H9 (cell line): ENCODE data around the gene SLC22A16. TPM values are rescaled to one million over a fixed set of nuclear protein-coding genes. Genes with fewer than 3 reads are reported as not detected.
"Not testable (repeated sequence)": the region's sequence is repeated elsewhere in the genome, so short reads cannot be mapped to it uniquely, and the experiment has no call there.

ENCODE experiments used
- DNase-seq: peaks from one replicate; pipeline ENCODE4 v3.0.0-alpha.2; 2017
- H2AFZ ChIP-seq: one replicate; pipeline ENCODE4 v1.6.1; 2013; ENCODE audit warnings: mild to moderate bottlenecking, low read length, control low read depth, moderate library complexity
- H2AK5ac ChIP-seq: 2 replicates; pipeline ENCODE4 v1.6.1; 2013; ENCODE audit warnings: low read length, control low read depth, mixed read lengths; ENCODE audit not compliant: insufficient read length
- H2BK120ac ChIP-seq: one replicate; pipeline ENCODE4 v1.6.1; 2013; ENCODE audit warnings: low read depth, mild to moderate bottlenecking, low read length, control low read depth, inconsistent platforms; ENCODE audit not compliant: poor library complexity, severe bottlenecking
- H2BK12ac ChIP-seq: 2 replicates; pipeline ENCODE4 v1.6.1; 2013; ENCODE audit warnings: low read length, control low read depth, mixed read lengths, low read depth; ENCODE audit not compliant: insufficient read length
- H2BK15ac ChIP-seq: 2 replicates; pipeline ENCODE4 v1.6.1; 2013; ENCODE audit warnings: low read depth, low read length, control low read depth
- H2BK20ac ChIP-seq: one replicate; pipeline ENCODE4 v1.6.1; 2013; ENCODE audit warnings: low read depth, mild to moderate bottlenecking, low read length, control low read depth, inconsistent platforms; ENCODE audit not compliant: poor library complexity, severe bottlenecking
- H2BK5ac ChIP-seq: 2 replicates; pipeline ENCODE4 v1.6.1; 2013; ENCODE audit warnings: low read length, control low read depth, mixed read lengths; ENCODE audit not compliant: insufficient read length
- H3K14ac ChIP-seq: 2 replicates; pipeline ENCODE4 v1.6.1; 2013; ENCODE audit warnings: low read length, control low read depth; ENCODE audit not compliant: insufficient read depth
- H3K18ac ChIP-seq: 2 replicates; pipeline ENCODE4 v1.6.1; 2013; ENCODE audit warnings: low read depth, mild to moderate bottlenecking, mixed read lengths, low read length, control low read depth; ENCODE audit not compliant: insufficient read length
- H3K23ac ChIP-seq: 2 replicates; pipeline ENCODE4 v1.6.1; 2013; ENCODE audit warnings: low read length, control low read depth, mixed read lengths, low read depth; ENCODE audit not compliant: insufficient read length
- H3K23me2 ChIP-seq: 2 replicates; pipeline ENCODE4 v1.6.1; 2013; ENCODE audit warnings: low read depth, mild to moderate bottlenecking, mixed read lengths, low read length, control low read depth; ENCODE audit not compliant: insufficient read length, poor library complexity, severe bottlenecking
- H3K27ac ChIP-seq: 2 replicates; pipeline ENCODE4 v1.5.1; 2013; ENCODE audit warnings: low read length, control low read depth, mixed read lengths, low read depth; ENCODE audit not compliant: insufficient read length
- H3K27me3 ChIP-seq: 2 replicates; pipeline ENCODE4 v1.6.1; 2013; ENCODE audit warnings: low read length, control low read depth, inconsistent platforms; ENCODE audit not compliant: insufficient read depth
- H3K4ac ChIP-seq: 2 replicates; pipeline ENCODE4 v1.6.1; 2013; ENCODE audit warnings: low read depth, mild to moderate bottlenecking, control low read depth, inconsistent platforms, low read length, moderate library complexity
- H3K4me1 ChIP-seq: 2 replicates; pipeline ENCODE4 v1.6.1; 2013; ENCODE audit warnings: low read length, control low read depth, inconsistent platforms; ENCODE audit not compliant: insufficient read depth
- H3K4me2 ChIP-seq: 2 replicates; pipeline ENCODE4 v1.6.1; 2013; ENCODE audit warnings: low read length, control low read depth, mixed read lengths; ENCODE audit not compliant: insufficient read length, insufficient read depth
- H3K56ac ChIP-seq: 2 replicates; pipeline ENCODE4 v1.6.1; 2013; ENCODE audit warnings: low read depth, mild to moderate bottlenecking, mixed read lengths, low read length, control low read depth; ENCODE audit not compliant: insufficient read length
- H3K79me1 ChIP-seq: 2 replicates; pipeline ENCODE4 v1.6.1; 2013; ENCODE audit warnings: low read depth, mild to moderate bottlenecking, moderate library complexity, low read length, control low read depth, inconsistent platforms; ENCODE audit not compliant: insufficient read depth, poor library complexity, severe bottlenecking
- H3K79me2 ChIP-seq: 2 replicates; pipeline ENCODE4 v1.6.1; 2013; ENCODE audit warnings: low read length, control low read depth, inconsistent platforms; ENCODE audit not compliant: insufficient read depth
- H3K9ac ChIP-seq: 2 replicates; pipeline ENCODE4 v1.6.1; 2013; ENCODE audit warnings: low read length, control low read depth, mixed read lengths; ENCODE audit not compliant: insufficient read length; ENCODE audit errors: extremely low read depth
- H3K9me3 ChIP-seq: one replicate; pipeline ENCODE4 v1.6.1; 2013; ENCODE audit warnings: low read depth, low read length, inconsistent platforms; ENCODE audit not compliant: control insufficient read depth
- H3T11ph ChIP-seq: one replicate; pipeline ENCODE4 v1.6.1; 2013; ENCODE audit warnings: mild to moderate bottlenecking, low read length, control low read depth, inconsistent platforms
- H4K20me1 ChIP-seq: one replicate; pipeline ENCODE4 v1.6.1; 2013; ENCODE audit not compliant: control insufficient read depth, insufficient read length, insufficient read depth
- H4K5ac ChIP-seq: 2 replicates; pipeline ENCODE4 v1.6.1; 2013; ENCODE audit warnings: low read depth, mild to moderate bottlenecking, mixed read lengths, low read length, control low read depth; ENCODE audit not compliant: insufficient read length
- H4K8ac ChIP-seq: replicated peaks from 2 replicates; pipeline ENCODE4 v1.6.1; 2013; ENCODE audit warnings: low read length, control low read depth, mixed read lengths, low read depth; ENCODE audit not compliant: insufficient read length
- H4K91ac ChIP-seq: 2 replicates; pipeline ENCODE4 v1.6.1; 2013; ENCODE audit warnings: low read depth, mild to moderate bottlenecking, moderate library complexity, mixed read lengths, low read length, control low read depth; ENCODE audit not compliant: insufficient read length
- H3K27ac Mint-ChIP-seq, 3 experiments: 2 replicates in 2 of 3; 3 replicates in 1 of 3; pipeline ENCODE4 v1.8.0; 2020 to 2021; ENCODE audit warnings: mixed read lengths in 3 of 3, mild to moderate bottlenecking in 1 of 3, moderate library complexity in 1 of 3
- H3K27me3 Mint-ChIP-seq: 2 replicates; pipeline ENCODE4 v1.8.0; 2021; ENCODE audit warnings: low read depth, mild to moderate bottlenecking, moderate library complexity, mixed read lengths
- H3K36me3 Mint-ChIP-seq, 3 experiments: 2 replicates in 2 of 3; 3 replicates in 1 of 3; pipeline ENCODE4 v1.8.0; 2020 to 2021; ENCODE audit warnings: low read depth in 3 of 3, mixed read lengths in 3 of 3; ENCODE audit not compliant: insufficient read depth in 1 of 3
- H3K4me1 Mint-ChIP-seq, 2 experiments: 2 replicates each; pipeline ENCODE4 v1.8.0; 2020; ENCODE audit warnings: mixed read lengths in 2 of 2
- H3K4me3 Mint-ChIP-seq, 2 experiments: 2 replicates in 1 of 2; 3 replicates in 1 of 2; pipeline ENCODE4 v1.8.0; 2020 to 2021; ENCODE audit warnings: mild to moderate bottlenecking in 2 of 2, mixed read lengths in 2 of 2, moderate library complexity in 1 of 2
- H3K9me3 Mint-ChIP-seq, 2 experiments: 2 replicates in 1 of 2; 3 replicates in 1 of 2; pipeline ENCODE4 v1.8.0; 2020; ENCODE audit warnings: mild to moderate bottlenecking in 2 of 2, mixed read lengths in 2 of 2, moderate library complexity in 1 of 2
- CTCF ChIP-seq: fragments of 200-600 bp; sonication (generic); conservative IDR thresholded peaks from 3 replicates; pipeline ENCODE4 v1.8.0; 2021; ENCODE audit warnings: antibody characterized with exemption, mild to moderate bottlenecking
- WGBS: extraction: QIAGEN DNeasy Blood & Tissue Kit; methylation state at CpG from one replicate; pipeline ENCODE4 v1.1.7; 2013; ENCODE audit warnings: missing lambda C conversion rate, low lambda C conversion rate, mixed read lengths; ENCODE audit not compliant: insufficient read length; ENCODE audit errors: extremely low coverage; 5-methylcytosine and 5-hydroxymethylcytosine counted together
- total RNA-seq: library from RNA; stranded (reverse); gene quantifications from 2 replicates; pipeline ENCODE4 v1.2.1, GENCODE V29; 2021

SLC22A16 gene
- total RNA-seq, 1 experiment from 2014 or later: not detected

GRCh38 chr6:110509617-110510241, 33.3 kb upstream of the SLC22A16 start:
- Histone ChIP-seq H3K14ac (no peak overlapping the region), H3K23me2 (no peaks in the 10 kb centered on the region), H2BK15ac (no peak overlapping the region), H4K5ac (no peak overlapping the region), H2BK120ac (no peak overlapping the region), H2AFZ (no peak overlapping the region), H3K4me2 (no peak overlapping the region), H3K18ac (no peak overlapping the region), H2AK5ac (no peak overlapping the region), H3K27me3 (no peaks in the 10 kb centered on the region), H3K9me3 (peaks cover 22% of the 10 kb centered on the region), H3T11ph (no peak overlapping the region), H4K8ac (no peak overlapping the region), H2BK5ac (no peak overlapping the region), H3K56ac (no peak overlapping the region), H3K4me1 (peaks cover 5% of the 10 kb centered on the region; the same call in 1 of the 2 replicates), H3K79me2 (no peaks in the 10 kb centered on the region), H4K20me1 (no peaks in the 10 kb centered on the region), H2BK20ac (no peak overlapping the region), H3K79me1 (no peaks in the 10 kb centered on the region), H3K23ac (no peak overlapping the region), H3K4ac (no peak overlapping the region), H4K91ac (no peak overlapping the region), H3K27ac (no peak overlapping the region), H3K9ac (no peak overlapping the region), H2BK12ac (no peak overlapping the region)
- Mint-ChIP-seq H3K4me3 (no peak overlapping the region), H3K4me1 (peaks cover 28 to 34% of the 10 kb centered on the region in 2 experiments), H3K36me3 (peaks cover 10 to 35% (median 14%) of the 10 kb centered on the region in 3 experiments), H3K9me3 (peaks cover 29 to 30% of the 10 kb centered on the region in 2 experiments), H3K27ac (no peak overlapping the region), H3K27me3 (peaks cover 8% of the 10 kb centered on the region)
- WGBS: no CpG with 5 or more reads among the region's 1 CpG
- DNase-seq: no peak
- TF ChIP-seq CTCF: no peak

GRCh38 chr6:110504891-110505290, 28.5 kb upstream of the SLC22A16 start:
- H3K9me3 Mint-ChIP-seq: peaks cover 27 to 35% of the 10 kb centered on the region in 2 experiments

More at GRCh38 chr6:110504891-110505290, 28.5 kb upstream of the SLC22A16 start:
- H3K14ac ChIP-seq, H3K4me1 ChIP-seq, H2BK12ac ChIP-seq, H4K91ac ChIP-seq, H3K23me2 ChIP-seq, H4K20me1 ChIP-seq, H3T11ph ChIP-seq, H2AFZ ChIP-seq, H3K56ac ChIP-seq, H3K27me3 ChIP-seq, H3K18ac ChIP-seq, H3K79me1 ChIP-seq, DNase-seq, H3K4ac ChIP-seq, H2BK20ac ChIP-seq, H3K9ac ChIP-seq, H3K4me2 ChIP-seq, H3K27me3 Mint-ChIP-seq, H4K8ac ChIP-seq, H3K79me2 ChIP-seq, H3K27ac Mint-ChIP-seq, H3K4me3 Mint-ChIP-seq, H3K27ac ChIP-seq, H2BK15ac ChIP-seq, H2BK120ac ChIP-seq, H3K23ac ChIP-seq, H2AK5ac ChIP-seq, H3K4me1 Mint-ChIP-seq, H2BK5ac ChIP-seq, H4K5ac ChIP-seq: not testable (repeated sequence)
- H3K9me3 ChIP-seq: peaks cover 22% of the 10 kb centered on the region
- WGBS: no CpG with 5 or more reads among the region's 2 CpGs
- H3K36me3 Mint-ChIP-seq: peaks cover 10 to 31% (median 13%) of the 10 kb centered on the region in 3 experiments
